ENCODE measurements around the gene PRR27. TPM values are rescaled to one million over a fixed set of nuclear protein-coding genes. Genes with fewer than 3 reads are reported as not detected.
"Not testable (repeated sequence)": the region's sequence is repeated elsewhere in the genome, so short reads cannot be mapped to it uniquely, and the experiment has no call there.

PRR27 gene
- total RNA-seq, 1 donor from 2014 or later: not detected

DNA sequence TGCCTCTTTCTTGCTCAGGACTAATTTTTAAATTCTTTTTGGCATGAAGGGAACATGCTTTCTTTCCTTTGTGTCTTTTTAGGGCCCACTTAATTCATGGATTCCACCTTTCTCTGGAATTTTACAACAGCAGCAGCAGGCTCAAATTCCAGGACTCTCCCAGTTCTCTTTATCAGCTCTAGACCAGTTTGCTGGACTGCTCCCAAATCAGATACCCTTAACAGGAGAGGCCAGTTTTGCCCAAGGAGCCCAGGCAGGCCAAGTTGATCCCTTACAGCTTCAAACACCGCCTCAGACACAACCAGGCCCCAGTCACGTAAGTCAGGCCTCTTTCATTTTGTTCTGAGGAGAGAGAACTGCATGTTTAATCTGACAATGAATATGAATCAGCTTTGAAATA lies 43.8 kb downstream of the PRR27 start:
- DNase-seq (ENCODE audit: low read depth): peak; percentile 7

GRCh38 chr4:70203601-70204000 lies 49.6 kb downstream of the PRR27 start:
- DNase-seq (ENCODE audit: low read depth): no peak

- DNase-seq (ENCODE audit: low read depth): not testable (repeated sequence)
These were observed 58.7 kb downstream of the PRR27 start for GRCh38 chr4:70212752-70213151.

Other genes with a start within 250 kb of the PRR27 start
- gene CSN1S1, start 223.2 kb upstream of the PRR27 start, total RNA-seq: not detected in 2 replicates
- not detected in 2 replicates for gene CSN2, start 188.5 kb upstream of the PRR27 start, total RNA-seq
- gene STATH, start 158.3 kb upstream of the PRR27 start, total RNA-seq: not detected in 2 replicates
- gene HTN3, start 125.8 kb upstream of the PRR27 start, total RNA-seq: not detected in 2 replicates
- gene HTN1, start 103.8 kb upstream of the PRR27 start, total RNA-seq: not detected in 2 replicates
- not detected in 2 replicates for gene ODAM, start 41.5 kb downstream of the PRR27 start, total RNA-seq
- not detected in 2 replicates for gene FDCSP, start 71.9 kb downstream of the PRR27 start, total RNA-seq
- gene CSN3, start 88.4 kb downstream of the PRR27 start, total RNA-seq: not detected in 2 replicates
- not detected in 2 replicates for gene CABS1, start 180.7 kb downstream of the PRR27 start, total RNA-seq
- not detected in 2 replicates for gene SMR3A, start 206.5 kb downstream of the PRR27 start, total RNA-seq
- not detected in 2 replicates for gene SMR3B, start 228.9 kb downstream of the PRR27 start, total RNA-seq
- not detected in 2 replicates for gene OPRPN, start 243.7 kb downstream of the PRR27 start, total RNA-seq

Data from renal cortical epithelial cell (primary cell).